H1 (cell line): ENCODE results near the gene SLC38A8. TPM values are rescaled to one million over a fixed set of nuclear protein-coding genes. Genes with fewer than 3 reads are reported as not detected.

Experiments
- CTCF ChIA-PET: fragments of 300-600 bp; sonication (Branson Sonifier 250); formaldehyde crosslinking; loops from one replicate; lab custom pipeline; 2021; ENCODE audit not compliant: partially characterized antibody; lab: Charles Lee
- POLR2A ChIA-PET: fragments of 300-600 bp; sonication (Branson Sonifier 250); formaldehyde crosslinking; loops from one replicate; lab custom pipeline; 2021; ENCODE audit warnings: inconsistent platforms; ENCODE audit not compliant: partially characterized antibody; lab: Charles Lee
- DNase-seq, 2 experiments: peaks; one replicate each; pipeline versions ENCODE4 v3.0.0 to v3.0.0-alpha.2; 2010 to 2022; ENCODE audit warnings: low spot score in 2 of 2, low read depth in 1 of 2, mixed read lengths in 1 of 2
- FAIRE-seq: peaks from 2 replicates; lab custom pipeline; 2011; peaks lifted over from hg19 to GRCh38; lab: Jason Lieb, UNC
- H2AFZ ChIP-seq: 2 replicates; pipeline ENCODE4 v1.8.1; 2012; ENCODE audit warnings: low read length, inconsistent platforms
- H2AK5ac ChIP-seq: 2 replicates; pipeline ENCODE4 v1.6.1; 2013; ENCODE audit warnings: low read depth, low read length
- H2BK120ac ChIP-seq: replicated peaks from 2 replicates; pipeline ENCODE3; 2013; ENCODE audit warnings: low read depth, low read length, inconsistent platforms
- H2BK12ac ChIP-seq: 2 replicates; pipeline ENCODE4 v1.6.1; 2013; ENCODE audit warnings: low read depth, low read length
- H2BK15ac ChIP-seq: 2 replicates; pipeline ENCODE4 v1.6.1; 2013; ENCODE audit warnings: low read length
- H2BK20ac ChIP-seq: 2 replicates; pipeline ENCODE4 v1.6.1; 2013; ENCODE audit warnings: low read length
- H2BK5ac ChIP-seq: 2 replicates; pipeline ENCODE4 v1.6.1; 2013; ENCODE audit warnings: low read depth, low read length
- H3K14ac ChIP-seq: 2 replicates; pipeline ENCODE4 v1.6.1; 2013; ENCODE audit warnings: inconsistent platforms; ENCODE audit not compliant: insufficient read length
- H3K18ac ChIP-seq: 2 replicates; pipeline ENCODE4 v1.6.1; 2013; ENCODE audit warnings: low read length; ENCODE audit errors: extremely low read depth
- H3K23ac ChIP-seq: 2 replicates; pipeline ENCODE4 v1.6.1; 2013; ENCODE audit warnings: inconsistent platforms; ENCODE audit not compliant: insufficient read length
- H3K23me2 ChIP-seq: 2 replicates; pipeline ENCODE4 v1.6.1; 2013; ENCODE audit warnings: low read depth, low read length
- H3K27ac ChIP-seq: 2 replicates; pipeline ENCODE4 v1.6.1; 2011; ENCODE audit warnings: low read depth, low read length, inconsistent platforms
- H3K27me3 ChIP-seq, 4 experiments: replicated peaks in 1 of 4; 1 replicate in 1 of 4; 2 replicates in 3 of 4; pipeline versions ENCODE4 v1.6.1 to v1.8.1; 2011 to 2013; ENCODE audit warnings: low read length in 3 of 4, mild to moderate bottlenecking in 3 of 4, inconsistent platforms in 2 of 4, mixed read lengths in 2 of 4, moderate library complexity in 1 of 4; ENCODE audit not compliant: control insufficient read depth in 3 of 4, insufficient read depth in 3 of 4; ENCODE audit errors: extremely low read depth in 1 of 4
- H3K36me3 ChIP-seq, 4 experiments: 2 replicates each; pipeline versions ENCODE4 v1.6.1 to v1.8.1; 2011 to 2013; ENCODE audit warnings: mild to moderate bottlenecking in 4 of 4, low read length in 3 of 4, moderate library complexity in 2 of 4, control low read depth in 1 of 4, inconsistent platforms in 1 of 4; ENCODE audit not compliant: insufficient read depth in 4 of 4, control insufficient read depth in 2 of 4
- H3K4ac ChIP-seq: replicated peaks from 2 replicates; pipeline ENCODE3; 2013; ENCODE audit warnings: low read length, low read depth, mixed read lengths, inconsistent platforms; ENCODE audit not compliant: insufficient read length
- H3K4me1 ChIP-seq, 4 experiments: replicated peaks in 1 of 4; 1 replicate in 1 of 4; 2 replicates in 3 of 4; pipeline versions ENCODE4 v1.6.1 to v1.8.1; 2011 to 2013; ENCODE audit warnings: low read length in 3 of 4, inconsistent platforms in 2 of 4, mixed read lengths in 1 of 4; ENCODE audit not compliant: insufficient read depth in 4 of 4, control insufficient read depth in 3 of 4
- H3K4me2 ChIP-seq, 2 experiments: 2 replicates each; pipeline versions ENCODE4 v1.6.1 to v1.8.1; 2011 to 2013; ENCODE audit warnings: low read depth in 2 of 2, low read length in 2 of 2, control low read depth in 1 of 2, inconsistent platforms in 1 of 2, mild to moderate bottlenecking in 1 of 2; ENCODE audit not compliant: insufficient read depth in 1 of 2
- H3K4me3 ChIP-seq, 4 experiments: fragments of 200-600, 300-600 bp in 1 of 4; sonication (generic), shearing (Covaris generic), sonication (Bioruptor Twin) in 1 of 4; 2 replicates each; pipeline versions ENCODE4 v1.5.1 to v1.8.1; 2011 to 2016; ENCODE audit warnings: low read length in 4 of 4, low read depth in 3 of 4, control low read depth in 2 of 4, inconsistent platforms in 2 of 4, mild to moderate bottlenecking in 2 of 4, mixed read lengths in 1 of 4, moderate library complexity in 1 of 4; ENCODE audit not compliant: insufficient read depth in 2 of 4; ENCODE audit errors: extremely low read depth in 1 of 4
- H3K56ac ChIP-seq: replicated peaks from 2 replicates; pipeline ENCODE3; 2013; ENCODE audit warnings: low read depth, mild to moderate bottlenecking, mixed read lengths, low read length, inconsistent platforms; ENCODE audit not compliant: insufficient read length
- H3K79me1 ChIP-seq: 2 replicates; pipeline ENCODE4 v1.6.1; 2013; ENCODE audit warnings: low read depth, low read length, control low read depth
- H3K79me2 ChIP-seq, 2 experiments: 2 replicates each; pipeline versions ENCODE4 v1.6.1 to v1.8.1; 2012 to 2013; ENCODE audit warnings: low read length in 2 of 2, mild to moderate bottlenecking in 2 of 2, inconsistent platforms in 1 of 2; ENCODE audit not compliant: insufficient read depth in 2 of 2, control insufficient read depth in 1 of 2
- H3K9ac ChIP-seq, 4 experiments: replicated peaks in 1 of 4; 1 replicate in 1 of 4; 2 replicates in 3 of 4; pipeline versions ENCODE4 v1.6.1 to v1.8.1; 2011 to 2013; ENCODE audit warnings: low read depth in 3 of 4, low read length in 3 of 4, control low read depth in 2 of 4, mild to moderate bottlenecking in 2 of 4, moderate library complexity in 2 of 4, inconsistent platforms in 1 of 4; ENCODE audit errors: extremely low read depth in 1 of 4
- H3K9me3 ChIP-seq, 2 experiments: 2 replicates each; pipeline versions ENCODE4 v1.6.1 to v1.8.1; 2012 to 2013; ENCODE audit warnings: mild to moderate bottlenecking in 2 of 2, moderate library complexity in 2 of 2, control low read depth in 1 of 2, inconsistent platforms in 1 of 2, low read depth in 1 of 2, low read length in 1 of 2, mixed read lengths in 1 of 2; ENCODE audit not compliant: insufficient read depth in 2 of 2
- H4K20me1 ChIP-seq, 2 experiments: replicated peaks in 1 of 2; 2 replicates each; pipeline versions ENCODE3 to v1.8.1; 2011 to 2013; ENCODE audit warnings: inconsistent platforms in 2 of 2, low read length in 2 of 2, mild to moderate bottlenecking in 1 of 2; ENCODE audit not compliant: insufficient read depth in 2 of 2, control insufficient read depth in 1 of 2
- H4K5ac ChIP-seq: 2 replicates; pipeline ENCODE4 v1.6.1; 2013; ENCODE audit warnings: low read length, low read depth, mixed read lengths, inconsistent platforms; ENCODE audit not compliant: insufficient read length
- H4K8ac ChIP-seq: 2 replicates; pipeline ENCODE4 v1.8.0; 2013; ENCODE audit warnings: mild to moderate bottlenecking, moderate library complexity, low read length, inconsistent platforms; ENCODE audit not compliant: insufficient read depth; ENCODE audit errors: extremely low read depth
- H4K91ac ChIP-seq: replicated peaks from 2 replicates; pipeline ENCODE3; 2013; ENCODE audit warnings: low read length, mixed read lengths, inconsistent platforms; ENCODE audit not compliant: insufficient read length
- BACH1 ChIP-seq: IDR thresholded peaks from 2 replicates; pipeline ENCODE4 v1.6.1; 2012; ENCODE audit warnings: low read length, improper control_type of control experiment
- BCL11A ChIP-seq, 2 experiments: IDR thresholded peaks; one replicate each; pipeline ENCODE4 v1.6.1; 2011; ENCODE audit warnings: low read depth in 2 of 2, low read length in 2 of 2, mild to moderate bottlenecking in 2 of 2
- CREB1 ChIP-seq: IDR thresholded peaks from 2 replicates; pipeline ENCODE4 v1.6.1; 2012; ENCODE audit warnings: inconsistent platforms
- CTBP2 ChIP-seq: IDR thresholded peaks from 2 replicates; pipeline ENCODE4 v1.7.0; 2011; ENCODE audit warnings: borderline replicate concordance, mild to moderate bottlenecking, moderate library complexity, mixed read lengths, low read length; ENCODE audit not compliant: insufficient read depth, insufficient read length
- EZH2 ChIP-seq: fragments of 200-600 bp; sonication (generic); IDR thresholded peaks from 2 replicates; pipeline ENCODE4 v1.7.1; 2012; ENCODE audit warnings: low read depth, mild to moderate bottlenecking, moderate library complexity, low read length, inconsistent platforms; ENCODE audit not compliant: severe bottlenecking
- HDAC6 ChIP-seq: IDR thresholded peaks from one replicate; pipeline ENCODE4 v1.7.1; 2012; ENCODE audit warnings: low read depth, mild to moderate bottlenecking, inconsistent platforms, low read length, moderate library complexity
- KDM1A ChIP-seq: fragments of 200-600, 300-600 bp; sonication (generic); IDR thresholded peaks from 2 replicates; pipeline ENCODE4 v1.7.1; 2016; ENCODE audit warnings: mild to moderate bottlenecking, low read length, borderline replicate concordance
- RBBP5 ChIP-seq: IDR thresholded peaks from 2 replicates; pipeline ENCODE4 v1.7.1; 2012; ENCODE audit warnings: low read depth, mild to moderate bottlenecking, inconsistent platforms, low read length, moderate library complexity, borderline replicate concordance
- RNF2 ChIP-seq: fragments of 200-900, 300-1000 bp; sonication (generic); IDR thresholded peaks from 2 replicates; pipeline ENCODE4 v1.7.1; 2016; ENCODE audit warnings: borderline replicate concordance, low read depth, mild to moderate bottlenecking, antibody characterized with exemption, low read length; ENCODE audit not compliant: poor library complexity, severe bottlenecking; ENCODE audit errors: missing control alignments
- TBP ChIP-seq: IDR thresholded peaks from 2 replicates; pipeline ENCODE4 v1.6.1; 2011; ENCODE audit warnings: low read depth, low read length, improper control_type of control experiment
- TCF12 ChIP-seq: IDR thresholded peaks from 2 replicates; pipeline ENCODE4 v1.6.1; 2011; ENCODE audit warnings: low read depth, mild to moderate bottlenecking, low read length
- TEAD4 ChIP-seq: IDR thresholded peaks from 2 replicates; pipeline ENCODE4 v1.6.1; 2012; ENCODE audit warnings: low read depth, low read length, inconsistent platforms, mixed read lengths
- ZNF274 ChIP-seq: IDR thresholded peaks from 2 replicates; pipeline ENCODE4 v1.7.0; 2012; ENCODE audit warnings: low read length, borderline replicate concordance; ENCODE audit errors: extremely low read depth
- WGBS, 2 experiments: shearing (Covaris generic) in 1 of 2; methylation state at CpG; one replicate each; pipeline versions ENCODE4 v1.1.6 to v1.1.7; 2013 to 2015; ENCODE audit warnings: low lambda C conversion rate in 2 of 2, mixed read lengths in 2 of 2, inconsistent platforms in 1 of 2, low coverage in 1 of 2, missing lambda C conversion rate in 1 of 2; ENCODE audit not compliant: insufficient replicate concordance in 2 of 2, insufficient coverage in 1 of 2, insufficient read length in 1 of 2; ENCODE audit errors: extremely low coverage in 1 of 2, missing lambda C conversion rate in 1 of 2; 5-methylcytosine and 5-hydroxymethylcytosine counted together
- polyA plus RNA-seq, 7 experiments: library from polyadenylated mRNA; depleted of rRNA in 3 of 7; stranded (reverse) in 5 of 7; unstranded in 2 of 7; fragments of >200 nt in 5 of 7; fragments of 200-250 nt in 2 of 7; gene quantifications; 1 replicate in 5 of 7; 2 replicates in 1 of 7; 4 replicates in 1 of 7; pipeline versions ENCODE4 v1.2.1 to v1.2.3, GENCODE V29; 2011 to 2013; ENCODE audit warnings: missing spikeins in 2 of 7, mixed read lengths in 2 of 7
- total RNA-seq: library from RNA; stranded (reverse); fragmentation: NEBNext Ultra II Directional; extraction: Animal tissue kit (Norgen Biotek cat#: 25700); gene quantifications from 2 replicates; pipeline ENCODE4 v1.2.1, GENCODE V29; 2021
- TF ChIP-seq, protein P1 (sequence below): IDR thresholded peaks from 2 replicates; pipeline ENCODE4 v1.6.1; 2011; ENCODE audit warnings: low read depth, mild to moderate bottlenecking, low read length; ENCODE audit not compliant: insufficient read depth

SLC38A8 gene
- total and polyA plus RNA-seq, 2 of the 8 experiments (the other 6 are each of a cell fraction or from before 2014, with no cell fraction given), result 0.08 TPM; not detected in 1

DNA sequence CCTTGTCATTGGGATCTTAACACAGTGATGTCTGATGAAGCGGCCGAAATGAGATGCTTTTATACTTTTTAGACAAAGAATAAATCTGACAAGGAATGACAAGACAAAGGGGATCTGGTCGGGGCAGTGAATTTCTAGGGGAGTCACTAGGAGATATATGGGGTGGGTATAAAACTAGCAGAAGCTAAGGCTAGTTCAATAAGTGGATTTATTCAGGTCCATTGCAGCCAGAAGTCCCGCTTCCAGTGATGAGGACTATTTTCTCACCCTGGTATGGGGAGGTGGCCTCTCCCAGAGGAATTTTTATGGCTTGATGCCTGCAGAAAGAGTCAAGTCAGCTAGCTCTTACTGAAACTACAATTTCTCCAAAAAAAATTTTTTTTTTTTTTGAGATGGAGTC lies 23.9 kb downstream of the SLC38A8 start:
- Histone ChIP-seq H3K27me3 (no peaks in the 10 kb centered on the region), H3K4me2 (no peak overlapping the region), H4K91ac (no peak overlapping the region), H3K79me1 (no peaks in the 10 kb centered on the region), H4K20me1 (no peaks in the 10 kb centered on the region), H3K27ac (no peak overlapping the region), H2BK120ac (no peak overlapping the region), H4K8ac (no peak overlapping the region), H4K5ac (no peak overlapping the region), H3K18ac (no peak overlapping the region), H2AFZ (no peak overlapping the region), H2BK12ac (no peak overlapping the region), H3K36me3 (no peaks in the 10 kb centered on the region), H3K4me1 (peaks cover 0 to 4% (median 0%) of the 10 kb centered on the region in 4 experiments; a peak in 2 of 7 replicates), H3K4ac (no peak overlapping the region), H3K23me2 (no peaks in the 10 kb centered on the region), H3K14ac (no peak overlapping the region), H3K56ac (no peak overlapping the region), H2AK5ac (no peak overlapping the region), H3K4me3 (no peak overlapping the region), H3K79me2 (no peaks in the 10 kb centered on the region), H3K23ac (no peak overlapping the region), H2BK15ac (no peak overlapping the region), H3K9me3 (peaks cover 10 to 12% of the 10 kb centered on the region in 2 experiments; a peak in 3 of 4 replicates), H3K9ac (no peak overlapping the region), H2BK20ac (no peak overlapping the region), H2BK5ac (no peak overlapping the region)
- FAIRE-seq, result no peak
- ChIA-PET CTCF (interaction anchor here (0.7 to 1.5 kb wide), 5 partner anchors 9 to 73 kb away, joined by 3 to 5 read pairs (median 3); no protein-coding TSS in a partner anchor), POLR2A (no interaction called here)
- no peak for DNase-seq
- whole genome bisulfite sequencing, 2 experiments, result 89% methylated on average over 4 of the region's 4 CpGs; no CpG with 5 or more reads in 1 of the 2 experiments
- TF ChIP-seq BCL11A (IDR thresholded peaks at IDR 0.05; ENCODE audit: low read depth in 2 of 2, low read length in 2 of 2) (no peak), BACH1 (no peak), CREB1 (no peak), RBBP5 (no peak), KDM1A (no peak), ZNF274 (no peak), RNF2 (no peak), CTBP2 (no peak), TEAD4 (no peak), HDAC6 (no peak), TCF12 (no peak), TBP (no peak), EZH2 (no peak)
- TF ChIP-seq, protein P1, sequence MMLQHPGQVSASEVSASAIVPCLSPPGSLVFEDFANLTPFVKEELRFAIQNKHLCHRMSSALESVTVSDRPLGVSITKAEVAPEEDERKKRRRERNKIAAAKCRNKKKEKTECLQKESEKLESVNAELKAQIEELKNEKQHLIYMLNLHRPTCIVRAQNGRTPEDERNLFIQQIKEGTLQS, result no peak
